ENCODE results near the gene SRRT.

The SRRT gene

DNA sequence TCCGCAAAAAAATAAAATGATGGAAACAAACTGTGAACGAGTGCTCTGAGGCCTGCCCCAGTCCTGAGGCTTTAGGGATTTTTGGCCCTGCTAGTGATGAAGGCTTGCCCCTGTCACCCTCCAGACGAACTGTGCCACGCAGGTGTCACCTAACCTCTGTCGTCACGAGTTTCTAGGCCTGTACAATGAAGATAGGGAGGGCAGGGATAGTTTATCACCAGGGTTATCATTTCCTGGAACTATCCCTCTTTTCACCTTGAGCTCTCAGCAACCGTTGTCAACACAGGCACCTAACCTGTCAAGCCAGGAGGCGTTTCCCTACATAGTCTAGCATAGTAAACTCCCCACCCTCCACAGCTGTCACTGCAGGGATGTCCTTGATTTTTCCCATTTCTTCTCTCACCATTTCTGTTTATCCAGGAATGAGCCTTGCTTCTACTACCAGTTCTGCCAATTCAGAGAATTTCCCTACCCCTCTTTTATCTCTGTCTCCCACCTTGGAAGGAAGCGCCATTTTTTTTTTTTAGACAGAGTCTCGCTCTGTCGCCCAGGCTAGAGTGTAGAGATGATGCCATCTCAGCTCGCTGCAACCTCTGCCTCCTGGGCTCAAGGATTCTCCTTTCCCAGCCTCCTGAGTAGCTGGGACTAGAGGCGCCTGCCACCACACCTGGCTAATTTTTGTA is 23.0 kb downstream of the SRRT start:
- Histone ChIP-seq H3K9ac (no peak overlapping the region), H3K27me3 (ENCODE audit: insufficient read depth, low read depth) (peaks cover 35% of the 10 kb centered on the region), H3K79me2 (ENCODE audit: insufficient read depth, low read depth) (no peaks in the 10 kb centered on the region), H3K36me3 (ENCODE audit: insufficient read depth) (no peaks in the 10 kb centered on the region), H2AFZ (ENCODE audit: low read depth) (no peak overlapping the region), H3K4me1 (ENCODE audit: low read depth, poor library complexity, severe bottlenecking) (peaks cover 33% of the 10 kb centered on the region), H3K4me3 (IDR thresholded peaks at IDR 0.05; ENCODE audit: insufficient read depth, low read depth, low read length) (no peak overlapping the region), H3K4me2 (no peak overlapping the region), H3K27ac (no peak overlapping the region), H4K20me1 (ENCODE audit: insufficient read depth) (no peaks in the 10 kb centered on the region)
- TF ChIP-seq, protein P1, sequence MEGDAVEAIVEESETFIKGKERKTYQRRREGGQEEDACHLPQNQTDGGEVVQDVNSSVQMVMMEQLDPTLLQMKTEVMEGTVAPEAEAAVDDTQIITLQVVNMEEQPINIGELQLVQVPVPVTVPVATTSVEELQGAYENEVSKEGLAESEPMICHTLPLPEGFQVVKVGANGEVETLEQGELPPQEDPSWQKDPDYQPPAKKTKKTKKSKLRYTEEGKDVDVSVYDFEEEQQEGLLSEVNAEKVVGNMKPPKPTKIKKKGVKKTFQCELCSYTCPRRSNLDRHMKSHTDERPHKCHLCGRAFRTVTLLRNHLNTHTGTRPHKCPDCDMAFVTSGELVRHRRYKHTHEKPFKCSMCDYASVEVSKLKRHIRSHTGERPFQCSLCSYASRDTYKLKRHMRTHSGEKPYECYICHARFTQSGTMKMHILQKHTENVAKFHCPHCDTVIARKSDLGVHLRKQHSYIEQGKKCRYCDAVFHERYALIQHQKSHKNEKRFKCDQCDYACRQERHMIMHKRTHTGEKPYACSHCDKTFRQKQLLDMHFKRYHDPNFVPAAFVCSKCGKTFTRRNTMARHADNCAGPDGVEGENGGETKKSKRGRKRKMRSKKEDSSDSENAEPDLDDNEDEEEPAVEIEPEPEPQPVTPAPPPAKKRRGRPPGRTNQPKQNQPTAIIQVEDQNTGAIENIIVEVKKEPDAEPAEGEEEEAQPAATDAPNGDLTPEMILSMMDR (conservative IDR thresholded peaks at IDR 0.05; ENCODE audit: low read depth, low read length): no peak

DNA sequence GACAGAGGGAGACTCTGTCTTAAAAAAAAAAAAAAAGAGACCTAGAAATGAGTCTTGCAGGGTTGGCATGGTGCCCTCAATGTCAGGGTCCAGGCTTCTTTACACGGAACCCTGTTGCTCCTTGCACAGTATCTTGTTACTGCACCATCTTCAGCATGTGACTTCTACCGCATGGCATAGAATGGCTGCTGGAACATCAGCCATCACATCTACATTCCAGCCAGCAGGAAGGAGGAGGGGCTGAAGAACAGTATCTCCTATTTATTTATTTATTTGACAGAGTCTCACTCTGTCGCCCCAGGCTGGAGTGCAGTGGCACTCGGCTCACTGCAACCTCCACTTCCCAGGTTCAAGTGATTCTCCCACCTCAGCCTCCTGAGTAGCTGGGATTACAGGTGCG is 24.5 kb downstream of the SRRT start:
- TF ChIP-seq, protein P1 (conservative IDR thresholded peaks at IDR 0.05; ENCODE audit: low read depth, low read length): no peak
- no peak overlapping the region for H3K4me3 ChIP-seq (IDR thresholded peaks at IDR 0.05; ENCODE audit: insufficient read depth, low read depth, low read length)
- peaks cover 21% of the 10 kb centered on the region for H3K27me3 ChIP-seq (ENCODE audit: insufficient read depth, low read depth)
- peaks cover 33% of the 10 kb centered on the region for H3K4me1 ChIP-seq (ENCODE audit: low read depth, poor library complexity, severe bottlenecking)
- H3K9ac ChIP-seq: no peak overlapping the region
- H3K27ac ChIP-seq: no peak overlapping the region
- H3K4me2 ChIP-seq: no peak overlapping the region
- no peak overlapping the region for H2AFZ ChIP-seq (ENCODE audit: low read depth)
- no peaks in the 10 kb centered on the region for H4K20me1 ChIP-seq (ENCODE audit: insufficient read depth)
- no peaks in the 10 kb centered on the region for H3K36me3 ChIP-seq (ENCODE audit: insufficient read depth)
- H3K79me2 ChIP-seq (ENCODE audit: insufficient read depth, low read depth): no peaks in the 10 kb centered on the region

DNA sequence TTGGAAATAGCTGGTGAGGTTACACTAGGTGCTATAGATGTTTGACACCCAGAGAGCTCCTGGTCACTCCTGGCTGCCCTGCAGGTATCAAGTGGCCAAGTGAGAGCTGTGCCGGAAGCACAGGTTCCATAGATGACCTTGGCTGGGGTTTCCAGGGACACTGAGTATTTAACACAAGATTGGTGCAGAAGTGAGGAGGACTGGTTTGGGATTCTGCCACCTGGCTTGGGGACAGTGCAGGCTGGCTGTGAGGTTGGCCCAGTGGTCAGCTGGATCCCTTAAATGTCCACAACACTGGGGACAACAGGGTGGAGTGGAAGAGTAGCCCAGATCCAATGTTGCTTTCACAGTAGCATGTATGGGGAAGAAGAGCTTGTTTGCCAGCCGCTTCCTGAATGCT is 26.1 kb downstream of the SRRT start:
- peak overlapping the region; percentile 83; the same call in 1 of the 2 replicates for H3K4me2 ChIP-seq
- H3K4me1 ChIP-seq (ENCODE audit: low read depth, poor library complexity, severe bottlenecking): peaks cover 29% of the 10 kb centered on the region
- no peak overlapping the region for H2AFZ ChIP-seq (ENCODE audit: low read depth)
- H3K9ac ChIP-seq: no peak overlapping the region
- TF ChIP-seq, protein P1 (conservative IDR thresholded peaks at IDR 0.05; ENCODE audit: low read depth, low read length): no peak
- H3K4me3 ChIP-seq (IDR thresholded peaks at IDR 0.05; ENCODE audit: insufficient read depth, low read depth, low read length): no peak overlapping the region
- H3K79me2 ChIP-seq (ENCODE audit: insufficient read depth, low read depth): no peaks in the 10 kb centered on the region
- no peaks in the 10 kb centered on the region for H3K36me3 ChIP-seq (ENCODE audit: insufficient read depth)
- no peaks in the 10 kb centered on the region for H4K20me1 ChIP-seq (ENCODE audit: insufficient read depth)
- H3K27me3 ChIP-seq (ENCODE audit: insufficient read depth, low read depth): peaks cover 12% of the 10 kb centered on the region
- no peak overlapping the region for H3K27ac ChIP-seq

DNA sequence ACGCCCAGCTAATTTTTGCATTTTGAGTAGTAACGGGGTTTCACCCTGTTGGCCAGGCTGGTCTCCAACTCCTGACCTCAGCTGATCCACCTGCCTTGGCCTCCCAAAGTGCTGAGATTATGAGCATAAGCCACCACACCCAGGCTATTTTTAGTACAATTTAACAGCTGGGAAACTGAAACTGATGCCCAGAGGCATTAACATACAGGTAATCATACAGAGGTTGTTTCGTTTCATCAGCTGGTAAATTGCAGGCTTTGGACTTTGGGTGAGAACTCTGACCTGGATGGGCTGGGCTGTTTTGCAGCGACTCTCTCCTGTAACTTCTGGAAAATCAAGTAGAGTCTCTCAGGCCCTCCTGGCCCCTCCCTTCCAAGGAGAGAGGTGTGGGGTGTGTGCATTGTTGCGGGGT is 27.0 kb downstream of the SRRT start:
- H2AFZ ChIP-seq (ENCODE audit: low read depth): peak overlapping the region; percentile 13; the same call in 1 of the 2 replicates
- no peak overlapping the region for H3K9ac ChIP-seq
- TF ChIP-seq, protein P1 (conservative IDR thresholded peaks at IDR 0.05; ENCODE audit: low read depth, low read length): no peak
- peaks cover 29% of the 10 kb centered on the region for H3K4me1 ChIP-seq (ENCODE audit: low read depth, poor library complexity, severe bottlenecking)
- no peak overlapping the region for H3K4me3 ChIP-seq (IDR thresholded peaks at IDR 0.05; ENCODE audit: insufficient read depth, low read depth, low read length)
- no peaks in the 10 kb centered on the region for H3K36me3 ChIP-seq (ENCODE audit: insufficient read depth)
- H3K27me3 ChIP-seq (ENCODE audit: insufficient read depth, low read depth): peaks cover 4% of the 10 kb centered on the region; the same call in 1 of the 2 replicates
- no peaks in the 10 kb centered on the region for H3K79me2 ChIP-seq (ENCODE audit: insufficient read depth, low read depth)
- no peak overlapping the region for H3K27ac ChIP-seq
- peak overlapping the region; percentile 83 for H3K4me2 ChIP-seq
- H4K20me1 ChIP-seq (ENCODE audit: insufficient read depth): no peaks in the 10 kb centered on the region
